ENCODE data around the gene PROSER3. TPM values are rescaled to one million over a fixed set of nuclear protein-coding genes. Genes with fewer than 3 reads are reported as not detected.

The PROSER3 gene
- total RNA-seq, 2 donors from 2014 or later = 16.8 to 19.5 TPM

DNA sequence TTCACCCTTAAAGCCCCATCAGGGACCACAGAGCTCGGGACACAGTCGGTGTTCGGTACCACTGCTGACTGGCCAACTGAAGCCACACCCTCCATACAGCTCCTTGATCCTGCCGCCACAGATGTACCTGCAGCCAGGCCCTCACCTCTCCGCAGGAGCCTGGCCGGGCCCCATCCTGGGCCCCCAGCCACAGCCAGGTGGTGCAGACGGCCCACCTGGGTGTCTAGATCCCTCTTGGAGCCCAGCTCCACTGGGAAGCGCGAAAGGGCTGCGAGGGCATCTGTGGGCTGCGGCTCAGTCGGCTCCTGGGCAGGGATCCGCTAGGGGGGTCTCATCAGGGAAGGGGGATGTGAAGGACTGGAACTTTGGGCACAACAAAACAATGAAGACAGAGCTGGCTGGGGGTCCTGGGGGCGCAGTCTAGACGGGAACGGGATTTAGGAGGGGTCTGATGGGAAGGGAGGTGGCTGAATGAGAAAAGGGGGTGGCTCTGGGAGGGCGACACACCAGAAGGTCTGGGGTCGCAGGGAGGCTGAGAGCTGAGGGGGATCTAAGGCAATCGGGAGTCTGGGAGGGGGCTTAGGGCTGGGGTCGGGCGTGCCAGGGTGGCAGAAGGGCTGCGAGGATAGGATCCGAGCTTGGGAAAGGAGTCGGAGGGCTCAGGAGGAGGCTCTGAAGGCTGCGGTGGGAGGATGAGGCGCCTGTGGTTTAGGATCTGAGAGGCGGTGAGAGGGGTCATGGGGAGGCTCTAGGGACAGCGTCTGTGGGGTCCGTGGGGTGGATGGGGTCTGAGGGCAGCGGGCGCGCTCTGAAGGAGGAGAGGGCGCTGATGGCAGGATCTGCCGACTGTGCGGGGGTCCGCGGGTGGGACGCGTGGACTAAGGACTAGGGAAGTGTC lies 38.9 kb downstream of the PROSER3 start:
- DNase-seq (no peak), ATAC-seq (no peak)
- intact Hi-C loops (cut with DNase I, micrococcal nuclease) = no loop called here

GRCh38 chr19:35797663-35798062 lies 39.7 kb downstream of the PROSER3 start:
- DNase-seq (no peak), ATAC-seq (no peak)
- intact Hi-C loops (cut with DNase I, micrococcal nuclease) = no loop called here

GRCh38 chr19:35801828-35802227 lies 43.9 kb downstream of the PROSER3 start:
- ATAC-seq = no peak
- no peak for DNase-seq
- intact Hi-C loops (cut with DNase I, micrococcal nuclease) = no loop called here

DNA sequence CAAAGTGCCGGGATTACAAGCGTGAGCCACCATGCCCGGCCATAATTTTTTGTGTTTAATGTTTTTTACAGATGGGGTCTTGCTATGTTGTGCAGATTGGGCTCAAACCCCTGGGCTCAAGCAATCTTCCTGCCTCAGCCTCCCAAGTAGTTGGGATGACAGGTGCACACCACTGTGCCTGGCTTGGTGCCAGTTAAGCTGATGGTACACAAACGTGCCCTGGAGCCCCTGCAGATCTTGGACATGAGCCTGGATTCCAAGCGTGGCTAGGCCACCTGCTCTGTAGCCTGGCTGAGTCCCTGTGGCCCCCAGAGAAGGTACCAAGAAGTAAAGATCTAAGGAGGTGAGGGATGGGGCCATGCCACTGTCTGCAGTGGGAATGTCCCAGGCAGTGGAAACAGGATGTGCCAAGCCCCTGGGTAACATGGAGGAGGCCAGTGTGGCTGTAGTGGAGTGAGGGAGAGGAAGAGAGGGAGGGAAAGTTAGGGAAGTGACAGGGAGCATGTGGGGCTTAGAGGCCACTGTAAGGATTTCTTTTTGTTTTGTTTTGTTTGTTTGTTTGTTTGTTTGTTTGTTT lies 47.6 kb downstream of the PROSER3 start:
- intact Hi-C loops (cut with DNase I, micrococcal nuclease) = no loop called here
- DNase-seq (no peak), ATAC-seq (no peak)

GRCh38 chr19:35806597-35806996 lies 48.6 kb downstream of the PROSER3 start:
- no peak for ATAC-seq

DNA sequence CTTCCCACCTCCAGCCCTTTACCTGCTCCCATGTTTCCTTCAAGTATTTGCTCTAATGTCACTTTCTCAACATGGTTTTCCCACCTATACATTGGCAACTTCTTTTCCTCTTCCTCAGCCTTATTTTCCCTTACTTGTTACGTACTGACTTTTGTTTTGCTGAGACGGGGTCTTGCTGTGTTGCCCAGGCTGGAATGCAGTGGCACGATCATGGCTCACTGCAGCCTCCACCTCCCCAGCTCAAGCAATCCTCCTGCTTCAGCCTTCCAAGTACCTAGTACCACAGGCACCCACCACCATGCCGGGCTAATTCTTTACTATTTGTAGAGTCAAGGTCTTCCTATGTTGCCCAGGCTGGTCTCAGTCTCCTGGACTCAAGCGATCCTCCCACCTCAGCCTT lies 49.7 kb downstream of the PROSER3 start:
- ATAC-seq = no peak
- intact Hi-C loops (cut with DNase I, micrococcal nuclease) = no loop called here
- DNase-seq = no peak

More at GRCh38 chr19:35806597-35806996, 48.6 kb downstream of the PROSER3 start:
- DNase-seq = no peak
- intact Hi-C loops (cut with DNase I, micrococcal nuclease) = no loop called here

DNA sequence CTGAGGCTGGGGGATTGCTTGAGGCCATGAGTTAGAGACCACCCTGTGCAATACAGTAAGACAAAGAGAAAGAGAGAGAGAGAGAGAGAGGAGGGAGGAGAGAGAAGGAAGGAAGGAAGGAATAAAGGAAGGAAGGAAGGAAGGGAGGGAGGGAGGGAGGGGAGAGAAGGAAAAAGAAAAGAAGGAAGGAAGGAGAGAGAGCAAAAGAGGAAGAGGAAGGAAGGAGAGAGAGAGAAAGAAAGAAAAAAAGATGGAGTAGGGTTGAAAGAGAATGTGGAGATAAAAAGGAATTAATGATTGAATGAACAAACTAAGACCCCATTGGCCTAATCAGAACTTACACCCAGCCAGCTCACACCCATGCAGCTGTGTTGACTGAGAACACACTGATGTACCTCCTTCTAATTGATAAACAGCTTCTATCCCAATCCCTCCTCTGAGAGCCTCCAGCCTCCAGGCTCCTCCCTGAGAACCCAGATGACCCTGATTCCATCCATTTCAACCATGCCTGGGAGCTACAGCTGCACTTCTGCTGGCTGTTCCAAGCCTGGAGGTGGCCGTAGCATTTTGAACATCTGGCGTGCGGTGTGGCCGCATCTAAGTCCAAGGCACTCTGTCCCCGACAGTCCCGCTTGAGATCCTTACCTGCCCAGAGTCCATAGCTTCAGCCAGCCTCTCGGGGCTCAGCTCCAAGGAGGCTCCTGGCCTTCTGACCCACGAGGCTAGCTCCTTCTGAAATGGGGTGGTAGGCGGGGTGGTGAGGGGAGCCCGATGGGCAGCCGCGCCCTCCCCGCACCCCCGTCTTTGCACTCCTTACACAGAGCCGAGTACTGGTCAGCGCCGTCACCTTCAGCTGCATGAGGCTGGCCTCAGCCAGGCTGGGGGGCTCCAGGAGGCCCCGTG lies 53.6 kb downstream of the PROSER3 start:
- no peak for DNase-seq
- intact Hi-C loops (cut with DNase I, micrococcal nuclease) = no loop called here
- no peak for ATAC-seq

- intact Hi-C loops (cut with DNase I, micrococcal nuclease) = no loop called here
- DNase-seq = no peak
- no peak for ATAC-seq
These were observed 54.5 kb downstream of the PROSER3 start, which contains the start of gene PRODH2 for GRCh38 chr19:35812220-35813042. PRODH2 (minus strand) TSS chr19:35812845; CDS start chr19:35812805, 40 bp downstream.

- ATAC-seq (no peak), DNase-seq (no peak)
- intact Hi-C loops (cut with DNase I, micrococcal nuclease) = no loop called here
These were observed 55.3 kb downstream of the PROSER3 start for GRCh38 chr19:35813043-35813890.

DNA sequence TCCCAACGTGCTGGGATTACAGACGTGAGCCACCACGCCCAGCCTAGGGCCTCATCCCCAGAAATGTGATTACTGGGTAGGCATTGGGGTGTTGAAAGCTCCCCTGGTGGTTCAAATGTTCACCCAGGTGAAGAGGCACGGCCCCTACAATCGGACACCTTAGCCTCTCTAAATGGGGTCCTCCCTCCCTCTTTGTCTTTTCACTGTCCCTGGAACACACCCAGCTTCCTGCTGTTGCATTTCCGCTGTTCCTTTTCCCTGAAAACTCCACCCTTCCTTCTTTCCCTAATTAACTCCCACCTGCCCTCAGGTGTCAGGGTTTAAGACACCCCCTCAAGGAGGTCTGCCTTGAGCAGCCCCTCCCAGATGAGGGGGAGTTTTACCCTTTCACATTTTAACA lies 58.3 kb downstream of the PROSER3 start:
- intact Hi-C loops (cut with DNase I, micrococcal nuclease) = no loop called here
- ATAC-seq (no peak), DNase-seq (no peak)

GRCh38 chr19:35816846-35817245 lies 58.9 kb downstream of the PROSER3 start:
- no peak for ATAC-seq
- intact Hi-C loops (cut with DNase I, micrococcal nuclease) = no loop called here
- no peak for DNase-seq

DNA sequence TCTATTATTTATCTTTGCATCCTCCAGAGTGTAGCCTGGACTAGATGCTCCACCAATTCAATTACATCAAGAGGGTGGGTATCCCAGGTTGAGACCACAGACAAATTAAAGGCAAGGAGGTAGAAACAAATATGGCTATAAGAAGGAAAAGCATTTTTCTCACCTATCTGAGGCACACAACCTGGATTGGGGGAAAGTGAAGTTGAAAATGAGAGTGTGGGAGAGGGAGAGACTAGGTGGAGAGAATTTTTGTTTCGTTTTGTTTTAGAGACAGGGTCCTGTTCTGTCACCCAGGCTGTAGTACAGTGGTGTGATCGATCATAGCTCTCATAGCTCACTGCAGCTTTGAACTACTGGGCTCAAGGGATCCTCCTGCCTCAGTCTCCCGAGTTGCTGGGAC lies 60.5 kb downstream of the PROSER3 start:
- ATAC-seq = no peak
- intact Hi-C loops (cut with DNase I, micrococcal nuclease) = no loop called here
- DNase-seq = no peak

Other genes starting within 250 kb of the PROSER3 start
- gene DMKN, start 244.5 kb upstream of the PROSER3 start, total RNA-seq = 10 to 100 TPM in 1 of 2 donors, 1 to 10 TPM in 1; 8.8 to 13.8 TPM
- not detected for gene SBSN, start 229.9 kb upstream of the PROSER3 start, total RNA-seq
- not detected for gene GAPDHS, start 224.7 kb upstream of the PROSER3 start, total RNA-seq
- 10 to 100 TPM; 55.1 to 61.2 TPM for gene TMEM147, start 212.6 kb upstream of the PROSER3 start, total RNA-seq
- not detected for gene ATP4A, start 194.5 kb upstream of the PROSER3 start, total RNA-seq
- gene PMIS2, start 172.0 kb upstream of the PROSER3 start, total RNA-seq = not detected
- 1 to 10 TPM; 5.0 to 7.7 TPM for gene HAUS5, start 145.4 kb upstream of the PROSER3 start, total RNA-seq
- gene RBM42, start 129.1 kb upstream of the PROSER3 start, total RNA-seq = 10 to 100 TPM; 66.5 to 73.7 TPM
- gene ETV2, start 116.4 kb upstream of the PROSER3 start, total RNA-seq = 1 to 10 TPM in 1 of 2 donors, under 1 TPM in 1; 0.87 to 1.7 TPM
- gene COX6B1, start 109.9 kb upstream of the PROSER3 start, total RNA-seq = 100 to 1,000 TPM; 725 to 901 TPM
- under 1 TPM; 0.20 to 0.27 TPM for gene UPK1A, start 91.7 kb upstream of the PROSER3 start, total RNA-seq
- 1 to 10 TPM in 1 of 2 donors, under 1 TPM in 1; 0.15 to 1.1 TPM for gene ZBTB32, start 53.6 kb upstream of the PROSER3 start, total RNA-seq
- 10 to 100 TPM; 34.8 to 40.1 TPM for gene KMT2B, start 40.2 kb upstream of the PROSER3 start, total RNA-seq
- gene IGFLR1, start 15.7 kb upstream of the PROSER3 start, total RNA-seq = 1 to 10 TPM; 4.1 to 7.7 TPM
- gene U2AF1L4, start 12.8 kb upstream of the PROSER3 start, total RNA-seq = 10 to 100 TPM; 14.5 to 17.3 TPM
- 10 to 100 TPM; 82.2 to 86.0 TPM for gene PSENEN, start 12.5 kb upstream of the PROSER3 start, total RNA-seq
- gene LIN37, start 9.6 kb upstream of the PROSER3 start, total RNA-seq = 1 to 10 TPM; 5.9 to 6.1 TPM
- 10 to 100 TPM in 1 of 2 donors, 1 to 10 TPM in 1; 4.5 to 16.4 TPM for gene HSPB6, start 1.1 kb upstream of the PROSER3 start, total RNA-seq
- gene ARHGAP33, start 17.4 kb downstream of the PROSER3 start, total RNA-seq = 10 to 100 TPM in 1 of 2 donors, 1 to 10 TPM in 1; 9.7 to 10.1 TPM
- not detected for gene PRODH2, start 54.7 kb downstream of the PROSER3 start, total RNA-seq
- gene NPHS1, start 94.3 kb downstream of the PROSER3 start, total RNA-seq = not detected
- gene KIRREL2, start 98.7 kb downstream of the PROSER3 start, total RNA-seq = under 1 TPM in 1 of 2 donors, not detected in 1; 0.11 TPM
- 1 to 10 TPM; 1.8 to 4.7 TPM for gene APLP1, start 110.4 kb downstream of the PROSER3 start, total RNA-seq
- 10 to 100 TPM; 10.0 to 10.1 TPM for gene NFKBID, start 142.4 kb downstream of the PROSER3 start, total RNA-seq
- 1 to 10 TPM; 1.0 to 6.1 TPM for gene HCST, start 144.4 kb downstream of the PROSER3 start, total RNA-seq
- gene TYROBP, start 150.1 kb downstream of the PROSER3 start, total RNA-seq = 10 to 100 TPM in 1 of 2 donors, 1 to 10 TPM in 1; 8.2 to 41.3 TPM
- 10 to 100 TPM; 12.5 to 14.7 TPM for gene LRFN3, start 178.2 kb downstream of the PROSER3 start, total RNA-seq
- 10 to 100 TPM; 19.6 to 20.0 TPM for gene SDHAF1, start 237.0 kb downstream of the PROSER3 start, total RNA-seq